HEK293 (cell line): ENCODE measurements around the gene MLEC.

Experiments
- RBAK ChIP-seq: fragments of 450-650 bp; formaldehyde crosslinking; IDR thresholded peaks from 2 replicates; pipeline ENCODE4 v1.5.1; 2016; ENCODE audit warnings: missing biosample characterization, missing genetic modification characterization
- REPIN1 ChIP-seq: fragments of 450-650 bp; formaldehyde crosslinking; IDR thresholded peaks from 2 replicates; pipeline ENCODE4 v1.5.1; 2017; ENCODE audit warnings: missing biosample characterization, missing genetic modification characterization, low read depth
- SALL2 ChIP-seq: fragments of 450-650 bp; formaldehyde crosslinking; IDR thresholded peaks from 2 replicates; pipeline ENCODE4 v1.5.0; 2017; ENCODE audit warnings: missing biosample characterization, mild to moderate bottlenecking, missing genetic modification characterization, borderline replicate concordance
- SCRT2 ChIP-seq: fragments of 450-650 bp; formaldehyde crosslinking; IDR thresholded peaks from 2 replicates; pipeline ENCODE4 v1.5.1; 2016; ENCODE audit warnings: missing biosample characterization, missing genetic modification characterization
- SP3 ChIP-seq: fragments of 450-650 bp; formaldehyde crosslinking; IDR thresholded peaks from 2 replicates; pipeline ENCODE4 v1.5.1; 2016; ENCODE audit warnings: missing biosample characterization, missing genetic modification characterization
- TCF7L2 ChIP-seq: IDR thresholded peaks from 2 replicates; pipeline ENCODE4 v1.6.1; 2011; ENCODE audit warnings: low read depth, mild to moderate bottlenecking, inconsistent platforms, low read length, moderate library complexity, borderline replicate concordance
- ZBTB1 ChIP-seq: fragments of 450-650 bp; formaldehyde crosslinking; IDR thresholded peaks from 2 replicates; pipeline ENCODE4 v1.5.1; 2016; ENCODE audit warnings: missing biosample characterization, missing genetic modification characterization
- ZBTB48 ChIP-seq: fragments of 450-650 bp; formaldehyde crosslinking; IDR thresholded peaks from 2 replicates; pipeline ENCODE4 v1.5.1; 2016; ENCODE audit warnings: missing biosample characterization, missing genetic modification characterization
- ZIC2 ChIP-seq: fragments of 450-650 bp; formaldehyde crosslinking; IDR thresholded peaks from 2 replicates; pipeline ENCODE4 v1.5.1; 2016; ENCODE audit warnings: missing biosample characterization, missing genetic modification characterization
- ZNF146 ChIP-seq: fragments of 450-650 bp; formaldehyde crosslinking; IDR thresholded peaks from 2 replicates; pipeline ENCODE4 v1.5.1; 2016; ENCODE audit warnings: missing biosample characterization, missing genetic modification characterization
- ZNF148 ChIP-seq: fragments of 450-650 bp; formaldehyde crosslinking; IDR thresholded peaks from 2 replicates; pipeline ENCODE4 v1.5.0; 2017; ENCODE audit warnings: missing biosample characterization, missing genetic modification characterization, borderline replicate concordance
- ZNF155 ChIP-seq: fragments of 450-650 bp; formaldehyde crosslinking; IDR thresholded peaks from 2 replicates; pipeline ENCODE4 v1.5.1; 2016; ENCODE audit warnings: missing biosample characterization, missing genetic modification characterization
- ZNF239 ChIP-seq: fragments of 450-650 bp; formaldehyde crosslinking; IDR thresholded peaks from 2 replicates; pipeline ENCODE4 v1.5.1; 2016; ENCODE audit warnings: missing biosample characterization, missing genetic modification characterization
- ZNF362 ChIP-seq: fragments of 450-650 bp; formaldehyde crosslinking; IDR thresholded peaks from 2 replicates; pipeline ENCODE4 v1.5.1; 2016; ENCODE audit warnings: missing biosample characterization, missing genetic modification characterization
- ZNF48 ChIP-seq: fragments of 450-650 bp; formaldehyde crosslinking; IDR thresholded peaks from 2 replicates; pipeline ENCODE4 v1.5.1; 2016; ENCODE audit warnings: missing biosample characterization, missing genetic modification characterization
- ZNF488 ChIP-seq: fragments of 450-650 bp; formaldehyde crosslinking; IDR thresholded peaks from 2 replicates; pipeline ENCODE4 v1.5.1; 2016; ENCODE audit warnings: missing biosample characterization, missing genetic modification characterization
- ZNF510 ChIP-seq: fragments of 450-650 bp; formaldehyde crosslinking; IDR thresholded peaks from 2 replicates; pipeline ENCODE4 v1.5.1; 2018; ENCODE audit warnings: mild to moderate bottlenecking, missing genetic modification characterization, missing biosample characterization; ENCODE audit not compliant: insufficient replicate concordance
- ZNF558 ChIP-seq: fragments of 450-650 bp; formaldehyde crosslinking; IDR thresholded peaks from 2 replicates; pipeline ENCODE4 v1.5.1; 2016; ENCODE audit warnings: missing biosample characterization, missing genetic modification characterization
- ZNF561 ChIP-seq: fragments of 450-650 bp; IDR thresholded peaks from 2 replicates; pipeline ENCODE4 v1.5.1; 2018; ENCODE audit warnings: missing biosample characterization, missing genetic modification characterization, borderline replicate concordance
- ZNF585B ChIP-seq: fragments of 450-650 bp; formaldehyde crosslinking; IDR thresholded peaks from 2 replicates; pipeline ENCODE4 v1.5.1; 2016; ENCODE audit warnings: missing biosample characterization, missing genetic modification characterization
- ZNF692 ChIP-seq: fragments of 450-650 bp; formaldehyde crosslinking; IDR thresholded peaks from 2 replicates; pipeline ENCODE4 v1.5.1; 2016; ENCODE audit warnings: missing biosample characterization, missing genetic modification characterization
- ZNF76 ChIP-seq: fragments of 450-650 bp; formaldehyde crosslinking; IDR thresholded peaks from 2 replicates; pipeline ENCODE4; 2016; ENCODE audit warnings: low read depth, missing biosample characterization, missing genetic modification characterization, borderline replicate concordance
- ZNF768 ChIP-seq: fragments of 450-650 bp; formaldehyde crosslinking; IDR thresholded peaks from 2 replicates; pipeline ENCODE4 v1.5.1; 2018; ENCODE audit warnings: missing biosample characterization, mild to moderate bottlenecking, missing genetic modification characterization
- ZNF777 ChIP-seq: fragments of 450-650 bp; formaldehyde crosslinking; IDR thresholded peaks from 2 replicates; pipeline ENCODE4 v1.5.1; 2017; ENCODE audit warnings: missing biosample characterization, missing genetic modification characterization, borderline replicate concordance
- ZSCAN18 ChIP-seq: fragments of 450-650 bp; formaldehyde crosslinking; IDR thresholded peaks from 2 replicates; pipeline ENCODE4 v1.5.1; 2016; ENCODE audit warnings: missing biosample characterization, missing genetic modification characterization
- ZSCAN23 ChIP-seq: fragments of 450-650 bp; formaldehyde crosslinking; IDR thresholded peaks from 2 replicates; pipeline ENCODE4 v1.5.1; 2016; ENCODE audit warnings: missing biosample characterization, missing genetic modification characterization
- TF ChIP-seq, protein P1 (sequence below): fragments of 450-650 bp; formaldehyde crosslinking; IDR thresholded peaks from 2 replicates; pipeline ENCODE4 v1.5.1; 2016; ENCODE audit warnings: missing biosample characterization, missing genetic modification characterization
- TF ChIP-seq, protein P2 (sequence below): fragments of 450-650 bp; formaldehyde crosslinking; IDR thresholded peaks from 2 replicates; pipeline ENCODE4 v1.5.1; 2016; ENCODE audit warnings: missing biosample characterization, missing genetic modification characterization, borderline replicate concordance

Gene MLEC

GRCh38 chr12:120725659-120726509 is 38.9 kb downstream of the MLEC start, which contains the start of gene ACADS (continued):
- no peak for TF ChIP-seq ZNF362
- TF ChIP-seq REPIN1 (tag by site-specific recombination): no peak
- TF ChIP-seq ZNF692: 0 out of 2 replicates have a peak, but pooled peaks have one; percentile 42
- TF ChIP-seq SP3 (tag by site-specific recombination): peak; percentile 84
- no peak for TF ChIP-seq ZBTB1 (tag by site-specific recombination)
- peak; percentile 69; the same call in 1 of the 2 replicates for TF ChIP-seq ZNF561
- TF ChIP-seq RBAK (tag by site-specific recombination): no peak
- no peak for TF ChIP-seq ZNF148 (tag by site-specific recombination)
- TF ChIP-seq, protein P1, sequence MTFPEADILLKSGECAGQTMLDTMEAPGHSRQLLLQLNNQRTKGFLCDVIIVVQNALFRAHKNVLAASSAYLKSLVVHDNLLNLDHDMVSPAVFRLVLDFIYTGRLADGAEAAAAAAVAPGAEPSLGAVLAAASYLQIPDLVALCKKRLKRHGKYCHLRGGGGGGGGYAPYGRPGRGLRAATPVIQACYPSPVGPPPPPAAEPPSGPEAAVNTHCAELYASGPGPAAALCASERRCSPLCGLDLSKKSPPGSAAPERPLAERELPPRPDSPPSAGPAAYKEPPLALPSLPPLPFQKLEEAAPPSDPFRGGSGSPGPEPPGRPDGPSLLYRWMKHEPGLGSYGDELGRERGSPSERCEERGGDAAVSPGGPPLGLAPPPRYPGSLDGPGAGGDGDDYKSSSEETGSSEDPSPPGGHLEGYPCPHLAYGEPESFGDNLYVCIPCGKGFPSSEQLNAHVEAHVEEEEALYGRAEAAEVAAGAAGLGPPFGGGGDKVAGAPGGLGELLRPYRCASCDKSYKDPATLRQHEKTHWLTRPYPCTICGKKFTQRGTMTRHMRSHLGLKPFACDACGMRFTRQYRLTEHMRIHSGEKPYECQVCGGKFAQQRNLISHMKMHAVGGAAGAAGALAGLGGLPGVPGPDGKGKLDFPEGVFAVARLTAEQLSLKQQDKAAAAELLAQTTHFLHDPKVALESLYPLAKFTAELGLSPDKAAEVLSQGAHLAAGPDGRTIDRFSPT: no peak
- TF ChIP-seq ZBTB48 (tag by site-specific recombination): peak; percentile 31; the same call in 1 of the 2 replicates
- TF ChIP-seq ZSCAN23: no peak
- TF ChIP-seq ZIC2 (tag by site-specific recombination): peak; percentile 80
- TF ChIP-seq SCRT2 (tag by site-specific recombination): peak; percentile 93
- no peak for TF ChIP-seq ZNF768
- TF ChIP-seq, protein P2, sequence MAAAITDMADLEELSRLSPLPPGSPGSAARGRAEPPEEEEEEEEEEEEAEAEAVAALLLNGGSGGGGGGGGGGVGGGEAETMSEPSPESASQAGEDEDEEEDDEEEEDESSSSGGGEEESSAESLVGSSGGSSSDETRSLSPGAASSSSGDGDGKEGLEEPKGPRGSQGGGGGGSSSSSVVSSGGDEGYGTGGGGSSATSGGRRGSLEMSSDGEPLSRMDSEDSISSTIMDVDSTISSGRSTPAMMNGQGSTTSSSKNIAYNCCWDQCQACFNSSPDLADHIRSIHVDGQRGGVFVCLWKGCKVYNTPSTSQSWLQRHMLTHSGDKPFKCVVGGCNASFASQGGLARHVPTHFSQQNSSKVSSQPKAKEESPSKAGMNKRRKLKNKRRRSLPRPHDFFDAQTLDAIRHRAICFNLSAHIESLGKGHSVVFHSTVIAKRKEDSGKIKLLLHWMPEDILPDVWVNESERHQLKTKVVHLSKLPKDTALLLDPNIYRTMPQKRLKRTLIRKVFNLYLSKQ (tag by site-specific recombination): no peak
- TF ChIP-seq ZNF488: no peak
- no peak for TF ChIP-seq SALL2 (tag by site-specific recombination)
- TF ChIP-seq TCF7L2: no peak
- TF ChIP-seq ZNF777 (tag by site-specific recombination): no peak
- no peak for TF ChIP-seq ZNF146
- peak; percentile 51; the same call in 1 of the 2 replicates for TF ChIP-seq ZNF76 (tag by site-specific recombination)
- no peak for TF ChIP-seq ZNF558
- no peak for TF ChIP-seq ZSCAN18 (tag by site-specific recombination)
- TF ChIP-seq ZNF239 (tag by site-specific recombination): no peak
- TF ChIP-seq ZNF155 (tag by site-specific recombination): no peak
- no peak for TF ChIP-seq ZNF510 (tag by site-specific recombination)
- no peak for TF ChIP-seq ZNF585B (tag by site-specific recombination)
- no peak for TF ChIP-seq ZNF48 (tag by site-specific recombination)
